Measurements from ENCODE around the gene MAP7D1. TPM values are rescaled to one million over a fixed set of nuclear protein-coding genes. Genes with fewer than 3 reads are reported as not detected.
"Not testable (repeated sequence)": the region's sequence is repeated elsewhere in the genome, so short reads cannot be mapped to it uniquely, and the experiment has no call there.

The MAP7D1 gene
- total RNA-seq, 1 experiment from 2014 or later, result 212 TPM

GRCh38 chr1:36224537-36225282, 68.8 kb downstream of the MAP7D1 start:
- TF ChIP-seq SIN3A (IDR thresholded peaks at IDR 0.05; ENCODE audit: borderline replicate concordance, insufficient read depth, low read depth, low read length) (peak; percentile 16; the same call in 1 of the 2 replicates), POLR2AphosphoS5 (IDR thresholded peaks at IDR 0.05; ENCODE audit: low read depth, low read length) (peak; percentile 30; the same call in 1 of the 2 replicates), TCF7L2 (IDR thresholded peaks at IDR 0.05; ENCODE audit: low read depth, low read length) (no peak)
- in situ Hi-C loops (cut with HindIII; ENCODE audit: low pct_unique_long_range_greater_than_20kb, low sequenced_read_pairs) (no loop called here), intact Hi-C loops (cut with micrococcal nuclease; ENCODE audit: unreplicated experiment) (no loop called here)
- DNase-seq (ENCODE audit: low read depth, low spot score) (peak; percentile 38), ATAC-seq (peak; percentile 89)
- H3K27ac ChIP-seq (ENCODE audit: low read length), result peak overlapping the region; percentile 92
- CTCF ChIA-PET, result interaction anchor here (0.5 to 1.1 kb wide), 2 partner anchors 64 to 173 kb away, joined by 3 to 10 read pairs; no protein-coding TSS in a partner anchor
- H3K27me3 ChIP-seq (ENCODE audit: control insufficient read depth, insufficient read depth, low read length), result no peaks in the 10 kb centered on the region
- BruUV-seq (replicated peaks), result TSS peak; percentile 74
- no peaks in the 10 kb centered on the region for H3K9me3 ChIP-seq (ENCODE audit: control insufficient read depth, insufficient read depth, low read depth, low read length)
- peaks cover 11% of the 10 kb centered on the region for H3K4me1 ChIP-seq (ENCODE audit: control insufficient read depth, insufficient read depth, low read length)
- H3K36me3 ChIP-seq (ENCODE audit: control insufficient read depth, insufficient read depth, low read length), result peaks cover 7% of the 10 kb centered on the region; the same call in 1 of the 2 replicates
- POLR2A ChIA-PET, result interaction anchor here (0.6 to 0.9 kb wide), 3 partner anchors 9 to 75 kb away, joined by 3 to 12 read pairs (median 5); partner anchors contain the start of gene TRAPPC3
- peak overlapping the region; percentile 82 to 95 for H3K4me3 ChIP-seq (ENCODE audit: low read depth in 2 of 2, low read length in 2 of 2)

GRCh38 chr1:36225283-36225899, 69.4 kb downstream of the MAP7D1 start:
- intact Hi-C loops (cut with micrococcal nuclease; ENCODE audit: unreplicated experiment) (no loop called here), in situ Hi-C loops (cut with HindIII; ENCODE audit: low pct_unique_long_range_greater_than_20kb, low sequenced_read_pairs) (no loop called here)
- Histone ChIP-seq H3K27me3 (ENCODE audit: control insufficient read depth, insufficient read depth, low read length) (no peaks in the 10 kb centered on the region), H3K4me3 (ENCODE audit: low read depth in 2 of 2, low read length in 2 of 2) (peak overlapping the region; percentile 82 to 95), H3K36me3 (ENCODE audit: control insufficient read depth, insufficient read depth, low read length) (peaks cover 8% of the 10 kb centered on the region), H3K4me1 (ENCODE audit: control insufficient read depth, insufficient read depth, low read length) (peaks cover 11% of the 10 kb centered on the region), H3K27ac (ENCODE audit: low read length) (peak overlapping the region; percentile 92), H3K9me3 (ENCODE audit: control insufficient read depth, insufficient read depth, low read depth, low read length) (no peaks in the 10 kb centered on the region)
- DNase-seq (ENCODE audit: low read depth, low spot score) (no peak), ATAC-seq (no peak)
- POLR2A ChIA-PET, result interaction anchor here (0.6 to 0.9 kb wide), 2 partner anchors 37 to 76 kb away, joined by 3 to 12 read pairs; partner anchors contain the start of gene TRAPPC3
- no TSS peak for BruUV-seq (replicated peaks)
- TF ChIP-seq CTCF (IDR thresholded peaks at IDR 0.05) (no peak), TCF7L2 (IDR thresholded peaks at IDR 0.05; ENCODE audit: low read depth, low read length) (no peak), REST (IDR thresholded peaks at IDR 0.05; ENCODE audit: insufficient read depth in 1 of 2, low read depth in 2 of 2, low read length in 1 of 2) (no peak), SIN3A (IDR thresholded peaks at IDR 0.05; ENCODE audit: borderline replicate concordance, insufficient read depth, low read depth, low read length) (no peak), POLR2AphosphoS5 (IDR thresholded peaks at IDR 0.05; ENCODE audit: low read depth, low read length) (no peak)
- CTCF ChIA-PET, result no interaction called here

GRCh38 chr1:36230279-36230678, 74.3 kb downstream of the MAP7D1 start:
- H3K27ac ChIP-seq (ENCODE audit: low read length); POLR2A ChIA-PET; CTCF ChIA-PET; ATAC-seq; H3K27me3 ChIP-seq (ENCODE audit: control insufficient read depth, insufficient read depth, low read length); DNase-seq (ENCODE audit: low read depth, low spot score); intact Hi-C loops (cut with micrococcal nuclease; ENCODE audit: unreplicated experiment); H3K4me3 ChIP-seq (ENCODE audit: low read depth in 2 of 2, low read length in 2 of 2); H3K9me3 ChIP-seq (ENCODE audit: control insufficient read depth, insufficient read depth, low read depth, low read length); BruUV-seq (replicated peaks); H3K4me1 ChIP-seq (ENCODE audit: control insufficient read depth, insufficient read depth, low read length); in situ Hi-C loops (cut with HindIII; ENCODE audit: low pct_unique_long_range_greater_than_20kb, low sequenced_read_pairs): not testable (repeated sequence)
- H3K36me3 ChIP-seq (ENCODE audit: control insufficient read depth, insufficient read depth, low read length), result peaks cover 22% of the 10 kb centered on the region
